ENCODE results near the gene SYTL4. TPM values are rescaled to one million over a fixed set of nuclear protein-coding genes. Genes with fewer than 3 reads are reported as not detected.

Gene SYTL4
- total and polyA plus RNA-seq, 2 experiments from 2014 or later: 0.28 TPM; not detected in 1

DNA sequence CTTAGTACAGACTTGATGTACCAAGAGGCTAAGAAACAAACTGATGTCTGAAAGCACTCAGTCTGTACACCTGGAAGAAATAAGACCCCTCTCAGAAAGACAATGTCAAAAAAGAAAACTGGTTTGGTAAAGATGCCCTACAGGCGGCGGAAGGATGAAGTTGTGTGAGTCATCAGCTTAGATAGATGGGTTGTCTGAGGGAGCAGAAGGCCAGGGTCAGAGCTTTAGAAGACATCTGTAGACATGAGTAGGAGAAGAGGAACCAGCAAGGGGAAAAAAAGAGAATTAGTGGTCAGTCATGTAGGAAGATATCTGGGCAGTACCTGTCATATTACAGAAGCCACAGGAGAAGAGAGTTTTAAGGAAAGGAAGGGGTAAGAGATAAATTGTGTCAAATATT is 79.7 kb downstream of the SYTL4 start:
- Mint-ChIP-seq H3K27ac (no peak overlapping the region), H3K4me3 (no peak overlapping the region), H3K9me3 (no peaks in the 10 kb centered on the region), H3K27me3 (ENCODE audit: insufficient read depth, low read depth, poor library complexity) (peaks cover 1% of the 10 kb centered on the region), H3K36me3 (ENCODE audit: low read depth) (no peaks in the 10 kb centered on the region), H3K4me1 (peaks cover 18% of the 10 kb centered on the region)
- ATAC-seq (no peak), DNase-seq (ENCODE audit: low spot score) (no peak)
- Histone ChIP-seq H3K27me3 (ENCODE audit: insufficient read depth) (no peaks in the 10 kb centered on the region), H4K20me1 (replicated peaks; ENCODE audit: insufficient read depth) (no peaks in the 10 kb centered on the region), H3K4me1 (ENCODE audit: insufficient read depth) (peaks cover 5% of the 10 kb centered on the region), H3K79me2 (replicated peaks; ENCODE audit: insufficient read depth) (no peaks in the 10 kb centered on the region), H3K4me2 (no peak overlapping the region), H3K9me2 (ENCODE audit: insufficient read depth) (no peaks in the 10 kb centered on the region), H3K36me3 (ENCODE audit: insufficient read depth) (no peaks in the 10 kb centered on the region), H2AFZ (no peak overlapping the region), H3F3A (replicated peaks; ENCODE audit: low read depth) (no peaks in the 10 kb centered on the region), H3K4me3 (no peak overlapping the region), H3K27ac (ENCODE audit: low read depth) (no peak overlapping the region)
- no peak for TF ChIP-seq NANOG (IDR thresholded peaks at IDR 0.05; ENCODE audit: borderline replicate concordance)
- TF ChIP-seq ZNF331 (CRISPR knock-in tag; IDR thresholded peaks at IDR 0.05; ENCODE audit: low read depth): no peak
- TF ChIP-seq STAT1 (IDR thresholded peaks at IDR 0.05; ENCODE audit: unreplicated experiment): no peak
- TF ChIP-seq, protein P1, sequence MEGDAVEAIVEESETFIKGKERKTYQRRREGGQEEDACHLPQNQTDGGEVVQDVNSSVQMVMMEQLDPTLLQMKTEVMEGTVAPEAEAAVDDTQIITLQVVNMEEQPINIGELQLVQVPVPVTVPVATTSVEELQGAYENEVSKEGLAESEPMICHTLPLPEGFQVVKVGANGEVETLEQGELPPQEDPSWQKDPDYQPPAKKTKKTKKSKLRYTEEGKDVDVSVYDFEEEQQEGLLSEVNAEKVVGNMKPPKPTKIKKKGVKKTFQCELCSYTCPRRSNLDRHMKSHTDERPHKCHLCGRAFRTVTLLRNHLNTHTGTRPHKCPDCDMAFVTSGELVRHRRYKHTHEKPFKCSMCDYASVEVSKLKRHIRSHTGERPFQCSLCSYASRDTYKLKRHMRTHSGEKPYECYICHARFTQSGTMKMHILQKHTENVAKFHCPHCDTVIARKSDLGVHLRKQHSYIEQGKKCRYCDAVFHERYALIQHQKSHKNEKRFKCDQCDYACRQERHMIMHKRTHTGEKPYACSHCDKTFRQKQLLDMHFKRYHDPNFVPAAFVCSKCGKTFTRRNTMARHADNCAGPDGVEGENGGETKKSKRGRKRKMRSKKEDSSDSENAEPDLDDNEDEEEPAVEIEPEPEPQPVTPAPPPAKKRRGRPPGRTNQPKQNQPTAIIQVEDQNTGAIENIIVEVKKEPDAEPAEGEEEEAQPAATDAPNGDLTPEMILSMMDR (conservative IDR thresholded peaks at IDR 0.05; ENCODE audit: low read depth in 2 of 2): no peak
- no peak for TF ChIP-seq POLR2AphosphoS5 (IDR thresholded peaks at IDR 0.05; ENCODE audit: low read depth)
- no peak for TF ChIP-seq EZH2phosphoT487 (IDR thresholded peaks at IDR 0.05; ENCODE audit: unreplicated experiment)
- TF ChIP-seq, protein P2, sequence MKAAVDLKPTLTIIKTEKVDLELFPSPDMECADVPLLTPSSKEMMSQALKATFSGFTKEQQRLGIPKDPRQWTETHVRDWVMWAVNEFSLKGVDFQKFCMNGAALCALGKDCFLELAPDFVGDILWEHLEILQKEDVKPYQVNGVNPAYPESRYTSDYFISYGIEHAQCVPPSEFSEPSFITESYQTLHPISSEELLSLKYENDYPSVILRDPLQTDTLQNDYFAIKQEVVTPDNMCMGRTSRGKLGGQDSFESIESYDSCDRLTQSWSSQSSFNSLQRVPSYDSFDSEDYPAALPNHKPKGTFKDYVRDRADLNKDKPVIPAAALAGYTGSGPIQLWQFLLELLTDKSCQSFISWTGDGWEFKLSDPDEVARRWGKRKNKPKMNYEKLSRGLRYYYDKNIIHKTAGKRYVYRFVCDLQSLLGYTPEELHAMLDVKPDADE (IDR thresholded peaks at IDR 0.05): no peak
- no peak for TF ChIP-seq JUNB (IDR thresholded peaks at IDR 0.05; ENCODE audit: unreplicated experiment)
- no peak for TF ChIP-seq CREB1 (CRISPR knock-in tag; IDR thresholded peaks at IDR 0.05; ENCODE audit: low read depth)
- TF ChIP-seq EZH2 (IDR thresholded peaks at IDR 0.05; ENCODE audit: low read depth, unreplicated experiment): no peak
- no peak for TF ChIP-seq ZNF462 (CRISPR knock-in tag; IDR thresholded peaks at IDR 0.05)
- no peak for TF ChIP-seq ZNF114 (CRISPR knock-in tag; IDR thresholded peaks at IDR 0.05)
- TF ChIP-seq, protein P3, sequence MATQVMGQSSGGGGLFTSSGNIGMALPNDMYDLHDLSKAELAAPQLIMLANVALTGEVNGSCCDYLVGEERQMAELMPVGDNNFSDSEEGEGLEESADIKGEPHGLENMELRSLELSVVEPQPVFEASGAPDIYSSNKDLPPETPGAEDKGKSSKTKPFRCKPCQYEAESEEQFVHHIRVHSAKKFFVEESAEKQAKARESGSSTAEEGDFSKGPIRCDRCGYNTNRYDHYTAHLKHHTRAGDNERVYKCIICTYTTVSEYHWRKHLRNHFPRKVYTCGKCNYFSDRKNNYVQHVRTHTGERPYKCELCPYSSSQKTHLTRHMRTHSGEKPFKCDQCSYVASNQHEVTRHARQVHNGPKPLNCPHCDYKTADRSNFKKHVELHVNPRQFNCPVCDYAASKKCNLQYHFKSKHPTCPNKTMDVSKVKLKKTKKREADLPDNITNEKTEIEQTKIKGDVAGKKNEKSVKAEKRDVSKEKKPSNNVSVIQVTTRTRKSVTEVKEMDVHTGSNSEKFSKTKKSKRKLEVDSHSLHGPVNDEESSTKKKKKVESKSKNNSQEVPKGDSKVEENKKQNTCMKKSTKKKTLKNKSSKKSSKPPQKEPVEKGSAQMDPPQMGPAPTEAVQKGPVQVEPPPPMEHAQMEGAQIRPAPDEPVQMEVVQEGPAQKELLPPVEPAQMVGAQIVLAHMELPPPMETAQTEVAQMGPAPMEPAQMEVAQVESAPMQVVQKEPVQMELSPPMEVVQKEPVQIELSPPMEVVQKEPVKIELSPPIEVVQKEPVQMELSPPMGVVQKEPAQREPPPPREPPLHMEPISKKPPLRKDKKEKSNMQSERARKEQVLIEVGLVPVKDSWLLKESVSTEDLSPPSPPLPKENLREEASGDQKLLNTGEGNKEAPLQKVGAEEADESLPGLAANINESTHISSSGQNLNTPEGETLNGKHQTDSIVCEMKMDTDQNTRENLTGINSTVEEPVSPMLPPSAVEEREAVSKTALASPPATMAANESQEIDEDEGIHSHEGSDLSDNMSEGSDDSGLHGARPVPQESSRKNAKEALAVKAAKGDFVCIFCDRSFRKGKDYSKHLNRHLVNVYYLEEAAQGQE (IDR thresholded peaks at IDR 0.05; ENCODE audit: unreplicated experiment): no peak
